ENCODE results near the gene SMG6.

SMG6 gene

GRCh38 chr17:2282297-2282873 lies 21.2 kb downstream of the SMG6 start:
- Histone ChIP-seq H3K27me3 (ENCODE audit: low read length) (no peaks in the 10 kb centered on the region), H2AFZ (ENCODE audit: low read depth, low read length, severe bottlenecking) (no peak overlapping the region), H3K27ac (ENCODE audit: low read depth, low read length) (no peak overlapping the region), H3K9me3 (ENCODE audit: insufficient read depth, low read length) (no peaks in the 10 kb centered on the region), H3K9ac (ENCODE audit: low read length) (no peak overlapping the region), H3K9me2 (replicated peaks; ENCODE audit: insufficient read depth, low read length) (no peaks in the 10 kb centered on the region), H3K4me2 (ENCODE audit: low read depth, low read length, poor library complexity, severe bottlenecking) (no peak overlapping the region), H4K20me1 (ENCODE audit: low read depth, low read length) (no peaks in the 10 kb centered on the region), H3F3A (ENCODE audit: insufficient read depth) (peaks cover 9% of the 10 kb centered on the region; the same call in 1 of the 2 replicates), H3K36me3 (ENCODE audit: low read length) (peaks cover 4% of the 10 kb centered on the region; the same call in 1 of the 2 replicates), H3K79me2 (ENCODE audit: insufficient read depth, low read length) (no peaks in the 10 kb centered on the region), H3K4me3 (ENCODE audit: insufficient read depth, low read length, poor library complexity, severe bottlenecking) (no peak overlapping the region)
- TF ChIP-seq CTCF (IDR thresholded peaks at IDR 0.05; ENCODE audit: insufficient read depth, low read length, poor library complexity, severe bottlenecking) (no peak), EZH2phosphoT487 (conservative IDR thresholded peaks at IDR 0.05; ENCODE audit: low read length) (no peak)

GRCh38 chr17:2279707-2280106 lies 23.9 kb downstream of the SMG6 start:
- Histone ChIP-seq H3K27ac (ENCODE audit: low read depth, low read length) (no peak overlapping the region), H3K9ac (ENCODE audit: low read length) (no peak overlapping the region), H3K4me3 (ENCODE audit: insufficient read depth, low read length, poor library complexity, severe bottlenecking) (no peak overlapping the region), H3K79me2 (ENCODE audit: insufficient read depth, low read length) (no peaks in the 10 kb centered on the region), H3F3A (ENCODE audit: insufficient read depth) (peaks cover 3% of the 10 kb centered on the region; the same call in 1 of the 2 replicates), H3K9me2 (replicated peaks; ENCODE audit: insufficient read depth, low read length) (no peaks in the 10 kb centered on the region), H3K36me3 (ENCODE audit: low read length) (peaks cover 4% of the 10 kb centered on the region; the same call in 1 of the 2 replicates), H4K20me1 (ENCODE audit: low read depth, low read length) (no peaks in the 10 kb centered on the region), H3K4me2 (ENCODE audit: low read depth, low read length, poor library complexity, severe bottlenecking) (no peak overlapping the region), H3K9me3 (ENCODE audit: insufficient read depth, low read length) (no peaks in the 10 kb centered on the region), H2AFZ (ENCODE audit: low read depth, low read length, severe bottlenecking) (no peak overlapping the region), H3K27me3 (ENCODE audit: low read length) (no peaks in the 10 kb centered on the region)
- TF ChIP-seq CTCF (IDR thresholded peaks at IDR 0.05; ENCODE audit: insufficient read depth, low read length, poor library complexity, severe bottlenecking) (no peak), EZH2phosphoT487 (conservative IDR thresholded peaks at IDR 0.05; ENCODE audit: low read length) (no peak)

GRCh38 chr17:2277429-2278170 lies 26.0 kb downstream of the SMG6 start:
- H3K9me3 ChIP-seq (ENCODE audit: insufficient read depth, low read length), result no peaks in the 10 kb centered on the region
- no peaks in the 10 kb centered on the region for H3K27me3 ChIP-seq (ENCODE audit: low read length)
- no peaks in the 10 kb centered on the region for H3F3A ChIP-seq (ENCODE audit: insufficient read depth)
- peaks cover 4% of the 10 kb centered on the region; the same call in 1 of the 2 replicates for H3K36me3 ChIP-seq (ENCODE audit: low read length)
- H3K9me2 ChIP-seq (replicated peaks; ENCODE audit: insufficient read depth, low read length), result no peaks in the 10 kb centered on the region
- H4K20me1 ChIP-seq (ENCODE audit: low read depth, low read length), result no peaks in the 10 kb centered on the region
- no peak overlapping the region for H3K4me2 ChIP-seq (ENCODE audit: low read depth, low read length, poor library complexity, severe bottlenecking)
- H3K9ac ChIP-seq (ENCODE audit: low read length), result no peak overlapping the region
- H3K27ac ChIP-seq (ENCODE audit: low read depth, low read length), result no peak overlapping the region
- H3K4me3 ChIP-seq (ENCODE audit: insufficient read depth, low read length, poor library complexity, severe bottlenecking), result no peak overlapping the region
- no peak overlapping the region for H2AFZ ChIP-seq (ENCODE audit: low read depth, low read length, severe bottlenecking)
- no peaks in the 10 kb centered on the region for H3K79me2 ChIP-seq (ENCODE audit: insufficient read depth, low read length)
- no peak for TF ChIP-seq EZH2phosphoT487 (conservative IDR thresholded peaks at IDR 0.05; ENCODE audit: low read length)
- TF ChIP-seq CTCF (IDR thresholded peaks at IDR 0.05; ENCODE audit: insufficient read depth, low read length, poor library complexity, severe bottlenecking), result no peak
